OCI-LY7 (cell line): ENCODE results near the gene THUMPD3.

Experiments
- CTCF ChIP-seq: fragments of 200-600 bp; sonication (generic); conservative IDR thresholded peaks from 2 replicates; pipeline ENCODE4 v1.5.1; 2014; ENCODE audit warnings: mild to moderate bottlenecking, antibody characterized with exemption, low read length, moderate library complexity, mixed read lengths
- EZH2phosphoT487 ChIP-seq: fragments of 200-600 bp; sonication (generic); IDR thresholded peaks from 2 replicates; pipeline ENCODE4 v1.6.1; 2018; ENCODE audit warnings: low read depth, borderline replicate concordance, mild to moderate bottlenecking, mixed run types, antibody characterized with exemption, low read length, moderate library complexity, mixed read lengths

GRCh38 chr3:9327578-9327977, 35.3 kb upstream of the THUMPD3 start:
- TF ChIP-seq CTCF (no peak), EZH2phosphoT487 (no peak)
